Measurements from ENCODE around the gene TDRD3.

DNA sequence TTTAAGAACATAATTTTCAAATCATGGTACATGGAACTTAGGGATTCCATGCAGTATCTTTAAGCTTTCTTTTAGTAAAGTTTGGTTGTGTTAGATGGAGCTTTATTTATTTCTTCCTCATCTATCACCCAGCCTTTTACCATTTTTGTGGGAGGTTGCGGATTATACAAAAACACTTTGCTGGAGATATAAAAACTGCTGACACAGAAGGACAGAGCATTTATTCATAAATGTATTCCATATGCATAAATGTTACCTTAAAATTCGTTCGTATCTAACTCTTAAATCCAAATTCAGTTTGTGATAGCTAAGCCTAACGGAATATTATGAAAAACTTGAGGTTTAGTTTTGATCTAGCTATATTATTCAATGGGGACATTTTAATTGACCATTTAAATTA is 143.3 kb downstream of the TDRD3 start:
- TF ChIP-seq POLR2A (IDR thresholded peaks at IDR 0.05) (no peak), POLR2AphosphoS5 (IDR thresholded peaks at IDR 0.05) (no peak)
- TF ChIP-seq, protein P1, sequence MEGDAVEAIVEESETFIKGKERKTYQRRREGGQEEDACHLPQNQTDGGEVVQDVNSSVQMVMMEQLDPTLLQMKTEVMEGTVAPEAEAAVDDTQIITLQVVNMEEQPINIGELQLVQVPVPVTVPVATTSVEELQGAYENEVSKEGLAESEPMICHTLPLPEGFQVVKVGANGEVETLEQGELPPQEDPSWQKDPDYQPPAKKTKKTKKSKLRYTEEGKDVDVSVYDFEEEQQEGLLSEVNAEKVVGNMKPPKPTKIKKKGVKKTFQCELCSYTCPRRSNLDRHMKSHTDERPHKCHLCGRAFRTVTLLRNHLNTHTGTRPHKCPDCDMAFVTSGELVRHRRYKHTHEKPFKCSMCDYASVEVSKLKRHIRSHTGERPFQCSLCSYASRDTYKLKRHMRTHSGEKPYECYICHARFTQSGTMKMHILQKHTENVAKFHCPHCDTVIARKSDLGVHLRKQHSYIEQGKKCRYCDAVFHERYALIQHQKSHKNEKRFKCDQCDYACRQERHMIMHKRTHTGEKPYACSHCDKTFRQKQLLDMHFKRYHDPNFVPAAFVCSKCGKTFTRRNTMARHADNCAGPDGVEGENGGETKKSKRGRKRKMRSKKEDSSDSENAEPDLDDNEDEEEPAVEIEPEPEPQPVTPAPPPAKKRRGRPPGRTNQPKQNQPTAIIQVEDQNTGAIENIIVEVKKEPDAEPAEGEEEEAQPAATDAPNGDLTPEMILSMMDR (IDR thresholded peaks at IDR 0.05), result no peak

Data from breast epithelium (tissue), 3 donors.